DND-41 (cell line): ENCODE results near the gene CD55.

ENCODE experiments used
- ATAC-seq: fragments of 200-7000 bp; cut with Tn5 transposase; 3 replicates; pipeline ENCODE4 v1.9.1; 2021; ENCODE audit warnings: low read depth; ENCODE audit not compliant: insufficient read depth
- DNase-seq: peaks from one replicate; pipeline ENCODE4 v3.0.0-alpha.2; 2020
- H2AFZ ChIP-seq: 2 replicates; pipeline ENCODE4 v1.6.0; 2012; ENCODE audit warnings: low read depth, low read length
- H3K27ac ChIP-seq: 2 replicates; pipeline ENCODE4 v1.5.1; 2012; ENCODE audit warnings: low read length, inconsistent platforms
- H3K27me3 ChIP-seq: fragments of 200-600 bp; sonication (generic); 2 replicates; pipeline ENCODE4 v1.6.0; 2012; ENCODE audit warnings: low read length, mild to moderate bottlenecking, inconsistent platforms; ENCODE audit not compliant: insufficient read depth, poor library complexity
- H3K36me3 ChIP-seq: 2 replicates; pipeline ENCODE4 v1.5.1; 2012; ENCODE audit warnings: low read length, inconsistent platforms; ENCODE audit not compliant: insufficient read depth
- H3K4me1 ChIP-seq: 2 replicates; pipeline ENCODE4 v1.5.1; 2012; ENCODE audit warnings: mild to moderate bottlenecking, low read length; ENCODE audit not compliant: insufficient read depth
- H3K4me2 ChIP-seq: 2 replicates; pipeline ENCODE4 v1.6.0; 2012; ENCODE audit warnings: mild to moderate bottlenecking, moderate library complexity, low read length, inconsistent platforms; ENCODE audit not compliant: insufficient read depth
- H3K4me3 ChIP-seq, 2 experiments: fragments of 200-600 bp in 1 of 2; shearing (Covaris generic) in 1 of 2; 2 replicates each; pipeline ENCODE4 v1.5.1; 2012 to 2016; ENCODE audit warnings: inconsistent platforms in 2 of 2, low read length in 2 of 2, mild to moderate bottlenecking in 2 of 2, low read depth in 1 of 2, moderate library complexity in 1 of 2
- H3K79me2 ChIP-seq: 2 replicates; pipeline ENCODE4 v1.6.0; 2012; ENCODE audit warnings: low read length, inconsistent platforms; ENCODE audit not compliant: insufficient read depth
- H3K9ac ChIP-seq: 2 replicates; pipeline ENCODE4 v1.6.0; 2012; ENCODE audit warnings: low read depth, mild to moderate bottlenecking, inconsistent platforms, low read length, moderate library complexity
- H3K9me3 ChIP-seq: 2 replicates; pipeline ENCODE4 v1.5.1; 2012; ENCODE audit warnings: low read length, moderate library complexity, mild to moderate bottlenecking, inconsistent platforms; ENCODE audit not compliant: insufficient read depth, severe bottlenecking
- H4K20me1 ChIP-seq: 2 replicates; pipeline ENCODE4 v1.6.0; 2012; ENCODE audit warnings: low read length; ENCODE audit not compliant: insufficient read depth
- EZH2 ChIP-seq: IDR thresholded peaks from 3 replicates; pipeline ENCODE4 v1.6.1; 2012; ENCODE audit warnings: borderline replicate concordance, low read depth, mild to moderate bottlenecking, moderate library complexity, low read length, inconsistent platforms; ENCODE audit not compliant: severe bottlenecking
- TF ChIP-seq, protein P1 (sequence below): IDR thresholded peaks from 2 replicates; pipeline ENCODE4 v1.5.1; 2012; ENCODE audit warnings: borderline replicate concordance, low read length, moderate library complexity, mild to moderate bottlenecking; ENCODE audit not compliant: poor library complexity, severe bottlenecking; ENCODE audit errors: extremely low read depth

Gene CD55

DNA sequence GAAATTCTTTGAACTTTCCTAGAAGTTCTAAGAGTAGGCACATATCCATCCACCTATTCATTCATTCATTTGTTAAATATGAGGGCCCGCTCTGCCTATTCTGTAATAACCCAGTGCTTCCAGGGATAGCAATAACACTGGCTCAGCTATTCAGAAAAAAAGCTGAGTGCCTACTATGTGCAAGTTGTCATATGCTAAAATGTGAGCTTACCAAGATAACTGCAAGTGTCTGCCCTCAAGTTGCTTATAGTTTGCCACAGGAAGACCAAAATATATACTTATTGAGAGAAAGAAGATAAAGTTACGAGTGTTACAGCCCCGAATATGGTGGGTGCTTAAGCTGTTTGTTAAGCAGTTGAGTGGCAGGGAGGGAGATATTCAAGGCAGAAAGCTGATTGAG lies 39.6 kb downstream of the CD55 start:
- Histone ChIP-seq H4K20me1 (no peaks in the 10 kb centered on the region), H3K27me3 (no peaks in the 10 kb centered on the region), H3K9ac (no peak overlapping the region), H3K9me3 (no peaks in the 10 kb centered on the region), H3K4me1 (no peaks in the 10 kb centered on the region), H3K36me3 (no peaks in the 10 kb centered on the region), H3K27ac (no peak overlapping the region), H2AFZ (no peak overlapping the region), H3K79me2 (no peaks in the 10 kb centered on the region), H3K4me3 (no peak overlapping the region), H3K4me2 (no peak overlapping the region)
- ATAC-seq (no peak), DNase-seq (no peak)
- no peak for TF ChIP-seq EZH2
- TF ChIP-seq, protein P1, sequence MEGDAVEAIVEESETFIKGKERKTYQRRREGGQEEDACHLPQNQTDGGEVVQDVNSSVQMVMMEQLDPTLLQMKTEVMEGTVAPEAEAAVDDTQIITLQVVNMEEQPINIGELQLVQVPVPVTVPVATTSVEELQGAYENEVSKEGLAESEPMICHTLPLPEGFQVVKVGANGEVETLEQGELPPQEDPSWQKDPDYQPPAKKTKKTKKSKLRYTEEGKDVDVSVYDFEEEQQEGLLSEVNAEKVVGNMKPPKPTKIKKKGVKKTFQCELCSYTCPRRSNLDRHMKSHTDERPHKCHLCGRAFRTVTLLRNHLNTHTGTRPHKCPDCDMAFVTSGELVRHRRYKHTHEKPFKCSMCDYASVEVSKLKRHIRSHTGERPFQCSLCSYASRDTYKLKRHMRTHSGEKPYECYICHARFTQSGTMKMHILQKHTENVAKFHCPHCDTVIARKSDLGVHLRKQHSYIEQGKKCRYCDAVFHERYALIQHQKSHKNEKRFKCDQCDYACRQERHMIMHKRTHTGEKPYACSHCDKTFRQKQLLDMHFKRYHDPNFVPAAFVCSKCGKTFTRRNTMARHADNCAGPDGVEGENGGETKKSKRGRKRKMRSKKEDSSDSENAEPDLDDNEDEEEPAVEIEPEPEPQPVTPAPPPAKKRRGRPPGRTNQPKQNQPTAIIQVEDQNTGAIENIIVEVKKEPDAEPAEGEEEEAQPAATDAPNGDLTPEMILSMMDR: no peak

- no peaks in the 10 kb centered on the region for H4K20me1 ChIP-seq
- no peak overlapping the region for H2AFZ ChIP-seq
- no peaks in the 10 kb centered on the region for H3K9me3 ChIP-seq
- no peaks in the 10 kb centered on the region for H3K36me3 ChIP-seq
- H3K9ac ChIP-seq: no peak overlapping the region
- TF ChIP-seq, protein P1: no peak
- TF ChIP-seq EZH2: no peak
- no peak overlapping the region for H3K4me3 ChIP-seq
- ATAC-seq (no peak), DNase-seq (no peak)
- no peaks in the 10 kb centered on the region for H3K27me3 ChIP-seq
- no peaks in the 10 kb centered on the region for H3K4me1 ChIP-seq
- no peak overlapping the region for H3K4me2 ChIP-seq
- no peaks in the 10 kb centered on the region for H3K79me2 ChIP-seq
- H3K27ac ChIP-seq: no peak overlapping the region
Observed at GRCh38 chr1:207361889-207362288, 40.4 kb downstream of the CD55 start.

- ATAC-seq: no peak
- no peak for DNase-seq
Observed at GRCh38 chr1:207362962-207363860, 41.7 kb downstream of the CD55 start.

More at GRCh38 chr1:207362962-207363860, 41.7 kb downstream of the CD55 start:
- Histone ChIP-seq H3K36me3 (no peaks in the 10 kb centered on the region), H4K20me1 (no peaks in the 10 kb centered on the region), H3K27me3 (no peaks in the 10 kb centered on the region), H3K27ac (no peak overlapping the region), H2AFZ (no peak overlapping the region), H3K9ac (no peak overlapping the region), H3K4me1 (no peaks in the 10 kb centered on the region), H3K4me2 (no peak overlapping the region), H3K79me2 (no peaks in the 10 kb centered on the region), H3K4me3 (no peak overlapping the region), H3K9me3 (no peaks in the 10 kb centered on the region)
- TF ChIP-seq EZH2: no peak
- TF ChIP-seq, protein P1: no peak
